GM18520 (cell line): ENCODE results near the gene TMEM256.

Experiments used
- ATAC-seq: cut with Tn5 transposase; IDR thresholded peaks from one replicate; pipeline ENCODE4 v1.9.1; 2021; ENCODE audit not compliant: unreplicated experiment

Gene TMEM256

DNA sequence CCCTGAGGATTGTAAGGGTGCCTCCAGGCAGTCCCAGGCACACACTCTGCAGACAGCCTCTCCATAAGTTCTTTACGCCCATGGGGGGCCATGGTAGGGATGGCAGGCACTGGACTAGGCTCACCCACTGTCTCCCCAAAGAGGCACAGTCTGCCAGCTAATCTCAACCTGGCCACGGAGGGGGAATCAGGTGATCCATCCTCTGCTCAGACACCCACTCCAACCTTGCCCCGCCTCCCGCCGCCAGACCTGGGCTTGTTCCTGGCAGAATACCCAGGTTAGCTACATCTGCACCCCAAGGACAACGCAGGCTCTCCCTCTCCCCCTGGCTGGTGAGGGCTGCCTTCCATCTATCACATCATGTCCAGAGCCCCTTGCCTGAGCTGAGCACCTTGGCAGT is 5.0 kb upstream of the TMEM256 start:
- no peak for ATAC-seq

DNA sequence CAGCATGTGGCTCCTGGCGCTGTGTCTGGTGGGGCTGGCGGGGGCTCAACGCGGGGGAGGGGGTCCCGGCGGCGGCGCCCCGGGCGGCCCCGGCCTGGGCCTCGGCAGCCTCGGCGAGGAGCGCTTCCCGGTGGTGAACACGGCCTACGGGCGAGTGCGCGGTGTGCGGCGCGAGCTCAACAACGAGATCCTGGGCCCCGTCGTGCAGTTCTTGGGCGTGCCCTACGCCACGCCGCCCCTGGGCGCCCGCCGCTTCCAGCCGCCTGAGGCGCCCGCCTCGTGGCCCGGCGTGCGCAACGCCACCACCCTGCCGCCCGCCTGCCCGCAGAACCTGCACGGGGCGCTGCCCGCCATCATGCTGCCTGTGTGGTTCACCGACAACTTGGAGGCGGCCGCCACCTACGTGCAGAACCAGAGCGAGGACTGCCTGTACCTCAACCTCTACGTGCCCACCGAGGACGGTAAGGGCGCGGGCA is 4.4 kb upstream of the TMEM256 start:
- ATAC-seq, result no peak

DNA sequence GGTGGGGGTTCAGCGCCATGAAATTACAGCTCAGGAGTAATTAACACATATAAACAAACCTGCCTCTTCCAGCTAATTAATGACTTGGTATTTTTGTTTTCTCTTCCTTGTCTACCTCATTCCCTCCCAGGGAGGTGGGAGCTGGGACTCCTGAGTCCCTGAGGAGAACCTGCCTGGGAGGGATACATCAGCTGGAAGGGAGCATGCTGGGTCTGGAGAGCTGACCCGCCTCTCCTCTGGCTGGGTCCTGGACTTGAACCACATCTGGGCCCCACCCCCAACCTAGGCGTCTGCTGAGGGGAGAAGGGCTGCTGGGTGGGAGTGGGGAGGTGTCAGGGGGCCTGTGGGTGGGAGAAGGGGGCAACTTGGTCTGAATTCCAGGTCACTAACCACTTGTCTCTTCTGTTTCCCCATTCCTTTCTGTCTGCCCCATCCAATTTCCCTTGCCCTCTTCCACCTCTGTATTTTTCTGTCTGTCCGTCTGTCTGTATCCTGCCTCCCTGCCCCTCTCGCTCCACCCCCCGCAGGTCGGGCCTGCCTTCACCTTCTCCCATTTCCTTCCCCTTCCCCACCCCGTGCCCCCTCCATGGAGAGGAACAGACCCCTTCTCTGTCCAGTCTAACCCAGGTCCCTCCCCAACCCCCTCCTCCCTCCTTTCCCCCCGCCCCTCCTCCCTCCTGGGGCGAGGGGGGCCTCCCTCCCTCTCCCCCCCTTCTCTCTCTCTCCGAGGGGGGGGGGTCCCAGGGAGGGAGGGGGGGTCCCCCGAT is 3.8 kb upstream of the TMEM256 start, which contains the start of gene NLGN2:
NLGN2 (plus strand) TSS at position 361 of the 767 bp plus-strand sequence. CDS start 411 bp downstream, outside the sequence.
- no peak for ATAC-seq

DNA sequence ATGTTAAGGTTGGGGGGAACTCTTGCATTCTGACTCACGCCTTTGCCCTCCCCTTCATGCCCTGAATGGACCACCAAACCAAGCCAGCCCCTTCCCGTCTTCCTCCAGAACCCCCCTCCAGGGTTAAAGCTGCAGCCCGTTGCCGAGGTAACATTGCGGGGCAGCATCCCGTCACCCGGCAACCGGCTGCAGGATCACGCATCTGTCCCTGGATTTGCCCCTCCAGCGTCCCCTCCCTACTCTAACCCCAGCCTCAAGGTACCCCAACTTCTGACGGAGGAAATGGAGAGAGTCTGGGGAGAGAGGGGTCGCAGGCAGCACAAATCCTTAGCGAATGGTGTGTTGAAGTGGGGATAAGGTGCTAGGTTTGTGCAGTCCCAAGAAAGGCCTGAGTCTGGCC is 3.2 kb upstream of the TMEM256 start:
- no peak for ATAC-seq

DNA sequence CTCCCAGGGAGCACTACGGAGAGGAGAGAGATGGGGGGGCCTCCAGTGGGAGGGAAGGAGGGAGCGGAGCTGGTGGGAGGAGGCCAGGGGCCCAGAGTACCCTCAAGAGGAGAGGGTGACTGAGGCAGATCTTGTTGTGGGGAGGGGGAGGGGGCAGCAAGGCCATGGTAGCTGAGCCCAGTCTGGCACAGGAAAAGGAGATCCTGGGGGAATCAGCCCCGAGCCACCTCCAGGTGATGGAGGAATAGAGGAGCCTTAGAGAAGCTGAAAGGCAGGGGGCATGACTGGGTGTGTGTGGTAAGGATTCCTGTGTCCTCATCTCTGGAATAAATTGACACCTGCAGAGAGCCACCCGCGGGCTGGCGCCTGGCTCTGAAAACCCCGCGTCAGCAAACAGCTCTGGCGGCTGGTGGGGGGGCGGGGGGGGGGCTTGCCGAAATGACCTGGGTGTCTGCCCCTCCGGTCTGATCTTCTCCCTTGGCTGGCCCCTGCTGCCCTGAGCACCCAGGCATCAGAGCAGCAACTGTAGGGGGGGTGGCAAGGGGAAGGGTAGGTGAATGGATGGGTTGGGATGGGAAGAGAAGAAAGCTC is 2.4 kb upstream of the TMEM256 start:
- ATAC-seq, result no peak

DNA sequence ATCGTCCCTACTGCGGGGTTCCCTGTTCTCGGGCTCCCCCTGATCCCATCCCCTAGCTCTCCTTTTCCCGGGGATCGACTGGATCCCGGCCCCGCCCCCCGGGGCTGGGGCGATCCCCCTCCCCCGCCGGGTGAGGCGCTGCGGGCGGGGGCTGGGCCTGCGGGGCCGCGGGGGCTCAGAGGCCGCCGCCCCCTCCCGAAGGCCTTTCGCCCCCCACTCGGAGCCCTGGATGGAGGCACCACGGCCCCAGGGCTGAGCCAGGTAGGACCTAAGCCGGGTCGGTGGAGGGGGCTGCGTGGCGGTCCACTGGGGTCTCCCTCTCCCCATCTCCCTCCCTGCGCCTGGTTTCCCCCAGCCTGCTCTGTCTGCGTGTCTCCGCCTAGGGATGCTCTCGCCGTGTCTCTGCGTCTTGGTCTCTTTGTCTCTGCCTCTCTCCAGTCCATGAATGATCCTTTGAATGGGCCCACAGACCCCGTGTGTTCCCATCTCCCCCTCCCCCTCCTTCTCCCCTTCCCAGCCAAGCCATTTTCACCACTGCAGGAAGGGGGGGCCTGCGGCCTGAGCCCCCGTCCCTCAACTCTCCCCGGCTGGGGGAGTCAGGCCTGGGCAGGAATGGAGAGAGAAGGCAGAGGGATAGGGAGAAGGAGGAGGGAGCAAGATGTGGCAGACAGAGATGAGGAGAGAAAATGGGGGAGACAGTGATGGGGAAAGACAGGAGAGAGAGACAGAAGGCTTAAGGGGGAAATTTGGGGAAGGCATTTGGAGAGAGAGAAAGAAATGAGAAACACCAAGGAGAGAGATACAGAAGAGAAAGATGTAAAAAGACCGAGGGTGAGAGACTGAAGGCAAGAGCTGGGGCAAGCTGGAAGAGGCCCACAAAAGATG is 1.7 kb upstream of the TMEM256 start:
- ATAC-seq, result no peak

DNA sequence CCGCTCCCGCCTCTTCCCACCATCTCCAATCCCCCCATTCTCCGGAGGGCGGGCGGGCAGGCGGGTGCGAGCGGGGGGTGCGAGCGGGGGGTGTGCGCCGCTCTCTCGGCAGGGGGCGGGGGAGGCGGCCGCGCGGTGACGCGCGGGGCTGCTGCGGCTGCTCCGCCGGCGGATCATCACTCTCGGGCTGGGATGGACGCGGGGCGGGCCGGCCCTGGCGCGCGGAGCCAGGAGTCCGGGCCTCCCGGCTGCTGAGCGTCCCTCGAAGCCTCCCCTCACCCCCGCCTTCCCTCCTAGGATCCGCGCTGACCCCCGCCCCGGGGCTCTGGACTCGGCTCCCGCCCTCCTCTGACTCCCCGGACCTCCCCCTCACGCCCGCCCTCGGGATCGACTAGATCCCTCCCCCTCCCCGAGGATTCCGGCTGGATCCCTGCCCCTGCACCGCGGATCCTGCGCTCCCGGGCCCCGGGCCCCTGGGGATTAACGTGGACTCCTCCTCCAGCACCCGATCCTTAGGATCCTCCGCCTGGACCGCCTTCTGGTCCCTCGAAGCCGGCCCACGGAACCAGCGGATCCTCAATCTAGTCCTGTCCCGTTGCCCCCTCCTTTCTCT is 946 bp upstream of the TMEM256 start:
- no peak for ATAC-seq

DNA sequence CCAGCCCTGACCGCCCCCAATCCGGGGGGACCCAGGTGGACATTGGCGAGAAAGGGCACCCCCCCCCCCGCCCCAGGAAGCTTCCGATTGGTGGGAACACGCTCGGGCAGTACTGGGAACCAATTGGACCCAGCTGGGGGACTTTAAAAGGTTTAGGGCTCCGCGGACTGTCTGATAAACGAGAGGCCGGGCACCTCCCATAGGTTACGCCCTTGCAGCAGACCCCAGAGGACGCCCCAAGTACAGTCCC is 245 bp downstream of the TMEM256 start:
- ATAC-seq, result no peak

DNA sequence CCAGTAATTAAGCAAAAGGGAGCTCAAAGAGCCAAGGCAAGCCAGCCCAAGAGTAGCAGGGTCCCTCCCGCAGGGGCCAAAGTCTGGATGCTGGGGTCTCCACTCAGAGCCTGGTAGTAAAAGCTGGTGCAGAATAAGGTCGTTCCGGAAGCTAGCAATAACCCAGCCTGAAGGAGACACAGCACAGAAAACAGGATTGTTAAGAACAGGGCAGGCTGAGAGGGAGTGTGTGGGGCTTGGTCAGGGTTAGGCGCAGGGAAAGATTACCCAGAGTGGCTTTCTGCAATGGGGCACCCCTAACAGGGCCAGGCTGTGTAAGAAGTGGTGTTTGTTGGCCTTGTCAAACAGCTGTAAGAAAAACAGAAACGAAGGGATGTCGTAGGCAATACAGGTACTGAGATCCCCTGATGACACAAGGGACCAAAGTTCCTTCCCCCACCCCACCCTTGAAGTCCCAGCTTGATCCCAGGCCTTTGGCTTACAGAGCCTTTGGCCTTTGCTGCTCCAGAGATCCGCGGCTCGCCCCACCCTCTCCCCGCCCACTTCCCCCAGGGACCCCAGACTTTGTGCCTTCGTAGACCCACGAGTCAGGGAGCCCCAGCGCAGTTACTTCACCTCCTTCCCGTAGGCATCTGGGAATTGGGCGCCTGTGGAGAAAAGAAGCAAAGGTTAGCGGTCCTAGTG is 712 bp downstream of the TMEM256 start:
- ATAC-seq, result no peak

DNA sequence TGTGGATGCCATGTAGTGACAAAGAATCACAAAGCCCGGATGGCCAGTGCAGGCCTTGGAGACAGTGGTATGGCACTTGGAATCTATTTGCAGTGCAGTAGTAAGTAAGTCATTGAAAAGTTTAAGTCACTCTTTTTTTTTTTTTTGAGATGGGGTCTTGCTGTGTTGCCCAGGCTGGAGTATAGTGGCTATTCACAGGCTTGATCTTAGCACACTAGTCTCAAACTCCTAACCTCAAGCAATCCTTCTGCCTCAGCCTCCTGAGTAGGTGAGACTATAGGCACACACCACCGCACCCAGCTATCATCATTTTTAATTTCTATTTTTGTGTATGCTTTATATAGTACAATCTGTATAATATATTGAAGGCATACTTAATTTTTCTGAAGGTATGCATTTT is 5.3 kb downstream of the TMEM256 start:
- no peak for ATAC-seq

DNA sequence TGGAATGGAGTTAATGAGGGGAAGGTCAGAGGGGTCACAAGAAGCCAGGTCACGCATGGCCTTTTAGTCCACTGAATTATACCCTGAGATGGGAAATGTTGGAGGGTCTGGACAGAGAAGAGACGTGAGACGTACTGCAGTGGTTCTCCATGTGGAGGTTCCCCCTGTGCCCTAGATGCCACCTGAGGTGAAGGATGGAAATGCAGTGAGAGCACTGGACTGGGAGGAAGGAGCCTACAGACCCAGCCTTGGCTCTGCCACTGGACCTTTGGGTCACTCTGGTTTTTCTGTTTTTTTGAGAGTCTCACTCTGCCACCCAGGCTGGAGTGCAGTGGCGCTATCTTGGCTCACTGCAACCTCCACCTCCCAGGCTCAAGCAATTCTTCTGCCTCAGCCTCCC is 7.8 kb downstream of the TMEM256 start:
- no peak for ATAC-seq

DNA sequence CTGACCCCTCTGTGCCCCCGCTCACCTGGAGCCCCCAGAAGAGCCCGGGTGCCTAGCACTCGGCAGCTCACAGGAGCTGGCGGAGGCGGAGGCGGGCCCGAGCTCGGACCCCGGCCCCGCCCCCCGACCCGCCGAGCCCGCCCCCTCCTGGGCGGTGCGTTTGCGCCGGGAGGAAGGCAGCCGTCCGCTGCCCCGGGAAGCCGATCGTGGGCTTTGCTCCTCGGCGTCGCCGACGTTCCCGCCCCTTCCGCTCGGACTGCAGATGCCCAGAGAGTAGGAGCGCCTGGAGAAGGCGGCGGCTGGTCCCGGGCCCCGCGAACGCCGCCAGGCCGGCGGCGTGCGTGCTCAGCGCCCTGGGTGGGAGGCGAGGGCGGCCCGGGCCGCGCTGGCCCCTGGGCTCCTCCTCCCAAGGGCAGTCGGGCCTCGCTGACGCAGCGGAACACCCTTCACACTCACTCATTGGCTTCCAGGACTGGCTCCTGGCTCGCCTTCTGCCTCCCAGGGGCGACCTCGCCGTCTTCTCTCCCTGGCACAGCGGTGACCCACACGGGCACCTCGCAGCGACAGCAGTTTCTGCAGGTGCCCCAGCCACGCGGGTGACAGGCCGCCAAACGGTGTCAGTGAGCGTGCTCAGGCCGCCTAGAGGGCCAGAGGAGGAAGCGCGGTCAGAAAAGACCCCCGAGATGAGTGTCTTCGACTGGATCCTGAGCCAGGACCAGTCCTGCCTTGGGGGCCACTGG is 9.3 kb downstream of the TMEM256 start, which contains the start of gene PLSCR3:
PLSCR3 (minus strand) TSS at position 74 of the 740 bp plus-strand sequence. CDS start 415 bp downstream, outside the sequence.
- ATAC-seq, result peak; percentile 79

DNA sequence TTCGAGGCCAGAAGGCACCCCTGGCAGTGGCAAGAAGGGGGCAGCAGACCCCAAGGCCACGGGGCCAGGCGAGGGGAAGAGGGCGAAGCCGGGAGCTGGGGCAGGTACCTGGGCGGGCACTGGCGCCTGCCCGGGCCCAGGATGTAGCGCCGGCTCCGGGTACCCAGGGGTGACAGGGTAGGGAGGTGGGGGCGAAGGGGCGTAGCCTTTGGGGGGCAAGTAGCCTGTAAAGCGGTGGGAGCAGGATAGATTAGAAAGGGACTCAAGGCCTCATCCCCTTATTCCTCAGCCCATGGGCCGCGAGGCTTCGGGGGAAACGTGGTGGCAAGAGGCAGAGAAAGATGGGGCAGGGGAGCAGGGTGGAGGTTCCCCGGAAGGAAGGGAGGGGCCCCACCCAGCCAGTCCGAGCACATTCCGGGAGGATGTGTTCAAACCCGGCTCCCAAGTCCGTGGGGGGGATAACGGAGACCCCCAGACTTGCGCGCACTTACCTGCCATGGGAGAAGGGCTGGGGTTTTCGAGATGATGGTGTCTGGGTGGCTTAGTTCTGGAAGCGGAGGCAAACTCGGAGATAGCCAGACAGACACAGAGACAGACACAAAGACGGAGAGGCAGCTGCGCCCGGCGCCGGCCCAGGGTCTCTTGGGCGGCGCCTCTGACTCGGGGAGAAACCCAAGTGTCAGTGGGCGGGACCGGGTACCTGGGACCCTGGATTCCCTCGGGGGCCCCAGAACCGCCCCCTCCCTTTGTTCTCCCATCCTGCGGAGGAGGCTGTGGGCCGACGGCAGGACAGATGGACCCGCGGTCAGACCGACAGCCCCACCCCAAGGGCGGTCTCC is 10.1 kb downstream of the TMEM256 start:
- peak; percentile 13 for ATAC-seq

DNA sequence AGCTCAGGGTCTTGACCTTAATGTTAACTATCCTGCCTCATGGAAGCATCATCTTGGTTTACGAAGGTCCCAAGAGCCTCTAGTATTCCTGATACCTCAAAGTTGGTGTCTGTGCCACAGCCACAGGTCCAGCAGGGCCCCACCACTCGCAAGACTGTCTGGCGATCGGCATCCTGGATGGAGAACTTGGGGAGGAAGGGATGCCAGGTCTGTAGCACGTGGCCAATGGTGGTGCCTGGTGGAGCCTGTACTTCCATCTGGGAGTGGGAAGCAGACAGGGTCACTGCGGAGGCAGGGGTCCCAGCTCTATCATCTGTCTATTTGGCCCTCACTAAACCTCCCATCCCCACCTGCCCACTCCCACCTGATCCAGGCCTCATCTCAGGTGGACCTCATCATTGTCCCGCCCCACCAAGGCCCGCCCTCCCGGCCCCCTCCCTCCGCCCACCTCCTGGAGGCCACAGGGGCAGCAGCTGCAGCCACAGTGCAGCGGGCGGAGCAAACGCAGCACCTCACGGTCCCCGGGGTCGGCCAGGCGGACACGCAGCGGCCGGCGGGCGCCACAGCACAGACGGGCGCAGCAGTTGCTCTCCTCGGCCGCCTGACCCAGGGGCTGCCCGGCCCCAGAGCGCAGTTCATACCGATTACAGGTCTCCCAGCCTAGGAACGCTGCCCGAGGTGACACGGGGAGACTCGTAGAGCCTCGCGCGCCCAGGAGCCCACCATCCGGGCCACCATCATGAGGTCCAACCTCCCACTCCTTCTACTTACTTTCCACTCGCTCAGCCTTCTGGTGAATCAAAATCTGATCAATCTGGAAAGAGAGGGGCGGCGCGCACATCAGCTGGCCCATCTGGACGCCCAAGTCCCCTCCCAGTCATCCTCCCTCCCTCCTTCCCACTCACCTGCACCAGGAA is 10.9 kb downstream of the TMEM256 start:
- no peak for ATAC-seq

DNA sequence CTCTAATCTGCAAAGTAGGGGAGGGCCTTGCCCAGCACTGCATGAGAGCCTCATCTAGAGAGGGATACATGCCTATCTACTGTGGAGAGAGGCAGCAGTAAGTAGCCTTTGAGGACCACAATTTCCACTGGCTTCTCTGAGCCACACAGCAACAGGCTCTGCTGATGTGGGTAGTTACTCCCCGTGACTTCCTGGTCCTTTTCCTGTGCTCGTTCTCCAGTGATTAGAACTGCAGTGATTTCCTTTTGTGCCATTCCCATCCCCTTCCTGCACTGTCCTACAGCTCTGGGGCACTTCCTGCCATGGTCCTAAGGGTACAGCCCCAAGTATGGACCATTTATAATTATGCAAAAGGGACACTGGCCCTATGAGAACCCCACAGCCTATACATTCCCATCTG is 12.6 kb downstream of the TMEM256 start:
- ATAC-seq, result no peak

DNA sequence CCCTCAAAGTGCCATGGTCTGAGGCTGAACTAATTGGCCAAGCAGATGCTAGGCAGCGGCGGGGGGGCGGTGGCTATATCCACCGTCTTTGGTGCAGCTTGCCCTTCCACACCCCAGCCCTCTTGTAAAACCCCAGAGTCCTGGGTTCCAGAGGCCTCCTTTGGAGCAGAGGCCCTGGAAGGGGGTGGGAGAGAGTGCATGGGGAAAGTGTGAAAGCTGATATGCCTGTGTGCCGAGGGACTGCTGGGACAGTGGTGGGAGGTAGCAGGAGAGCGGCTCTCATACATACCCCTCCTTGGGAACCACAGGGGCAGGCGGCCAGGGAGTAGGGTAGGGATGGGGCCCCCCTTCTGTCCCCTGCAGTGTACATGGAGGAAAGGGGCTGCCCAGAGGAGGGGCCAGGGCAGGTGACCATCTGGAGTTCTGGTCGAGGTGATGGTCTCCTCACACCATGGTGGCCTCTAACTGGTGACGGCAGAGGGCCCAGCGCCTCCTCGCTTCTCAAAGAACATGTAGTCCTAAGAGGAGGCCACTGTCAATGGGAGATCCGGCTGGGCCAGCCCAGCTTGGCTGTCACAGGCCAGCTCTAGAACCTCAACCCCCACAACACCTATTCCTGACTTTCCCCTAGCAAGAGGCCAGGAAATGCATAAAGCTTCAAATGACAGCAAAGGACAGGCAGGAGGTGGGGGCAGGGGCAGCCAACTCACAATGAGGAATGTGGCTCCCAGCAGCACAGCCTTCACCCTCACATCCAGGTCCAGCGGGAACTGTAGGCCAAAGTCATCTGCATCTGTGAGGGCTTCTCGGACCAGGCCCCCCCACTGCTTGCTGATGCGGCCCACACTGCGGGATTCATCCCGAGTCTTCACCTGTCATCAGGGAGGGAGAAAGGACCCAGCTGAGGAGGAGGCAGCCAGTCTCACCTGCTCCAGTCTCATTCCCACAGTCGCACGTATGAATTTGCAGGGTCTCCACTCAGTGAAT is 13.7 kb downstream of the TMEM256 start:
- no peak for ATAC-seq

DNA sequence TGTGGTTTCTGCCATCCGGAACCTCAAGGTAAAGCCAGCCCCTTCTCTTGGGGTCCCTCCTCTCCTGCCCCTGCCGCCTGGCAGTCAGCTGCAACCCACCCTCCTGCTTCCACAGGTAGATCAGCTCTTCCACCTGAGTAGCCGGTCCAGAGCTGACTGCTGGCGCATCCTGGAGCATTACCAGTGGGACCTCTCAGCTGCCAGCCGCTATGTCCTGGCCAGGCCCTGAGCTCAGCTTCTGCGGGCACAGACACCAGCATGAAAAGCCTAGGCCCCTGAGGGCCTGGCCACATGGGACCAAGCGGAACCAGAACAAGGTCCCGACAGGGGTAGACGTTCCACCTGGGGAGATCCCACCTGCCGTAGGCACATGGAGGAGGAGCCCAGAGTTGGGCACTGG is 15.0 kb downstream of the TMEM256 start:
- ATAC-seq, result no peak
